Measurements from ENCODE around the gene ANTXRL. TPM values are rescaled to one million over a fixed set of nuclear protein-coding genes. Genes with fewer than 3 reads are reported as not detected.

Gene ANTXRL
- total RNA-seq (ENCODE audit: low replicate concordance): not detected in 2 replicates

GRCh38 chr10:46286991-46287693 lies at the start of gene ANTXRL:
TSS of gene ANTXRL (plus strand) at chr10:46286997. CDS start at chr10:46287263, 266 bp downstream.

GRCh38 chr10:46375406-46375805 lies 88.6 kb downstream of the ANTXRL start, which contains the start of gene ANXA8L1:
TSS of gene ANXA8L1 (plus strand) at chr10:46375776. CDS start at chr10:46375852, 76 bp downstream.

Other genes starting within 250 kb of the ANTXRL start
- not detected in 2 replicates for gene MSMB, start 240.7 kb upstream of the ANTXRL start, total RNA-seq (ENCODE audit: low replicate concordance)
- 0.23 TPM in 1 of 2 replicates, not detected in the other for gene ANXA8L1, start 88.8 kb downstream of the ANTXRL start, total RNA-seq (ENCODE audit: low replicate concordance)
- 0.12 and 0.15 TPM in 2 replicates for gene NPY4R, start 179.0 kb downstream of the ANTXRL start, total RNA-seq (ENCODE audit: low replicate concordance)

All from smooth muscle cell of the coronary artery (primary cell).